Spinal cord (tissue), 10 donors: Measurements from ENCODE around the gene AK4. TPM values are rescaled to one million over a fixed set of nuclear protein-coding genes. Genes with fewer than 3 reads are reported as not detected.
A peak's percentile ranks its signal among the peaks of the same experiment; 100 is the strongest.

Experiments
- DNase-seq, 6 donors: peaks; one replicate each; pipeline versions ENCODE4 v3.0.0 to v3.0.0-alpha.2; 2013 to 2015; ENCODE audit warnings: low spot score in 6 of 6, low read depth in 4 of 6
- H3K27ac ChIP-seq: one replicate; pipeline ENCODE4 v1.5.1; 2013; ENCODE audit warnings: low read depth, low read length, control low read depth
- H3K27me3 ChIP-seq: one replicate; pipeline ENCODE4 v1.6.1; 2013; ENCODE audit warnings: low read length; ENCODE audit not compliant: control insufficient read depth, insufficient read depth
- H3K36me3 ChIP-seq: one replicate; pipeline ENCODE4 v1.6.1; 2013; ENCODE audit warnings: low read length; ENCODE audit not compliant: control insufficient read depth, insufficient read depth
- H3K4me1 ChIP-seq: one replicate; pipeline ENCODE4 v1.6.1; 2013; ENCODE audit warnings: low read length; ENCODE audit not compliant: control insufficient read depth, insufficient read depth
- H3K4me3 ChIP-seq: one replicate; pipeline ENCODE4 v1.5.1; 2013; ENCODE audit warnings: low read depth, low read length, control low read depth
- H3K9me3 ChIP-seq: one replicate; pipeline ENCODE4 v1.6.1; 2013; ENCODE audit warnings: low read length; ENCODE audit not compliant: control insufficient read depth, insufficient read depth
- WGBS: methylation state at CpG from one replicate; pipeline ENCODE4 v1.1.5; 2013; ENCODE audit warnings: missing lambda C conversion rate; ENCODE audit not compliant: insufficient coverage; 5-methylcytosine and 5-hydroxymethylcytosine counted together
- polyA plus RNA-seq, 2 donors: library from polyadenylated mRNA; unstranded; fragments of 120-200 nt; gene quantifications; one replicate each; pipeline ENCODE4 v1.2.1, GENCODE V29; 2013; ENCODE audit not compliant: insufficient read length in 2 of 2
- total RNA-seq, 2 donors: library from RNA; depleted of rRNA in 1 of 2; stranded (reverse); fragments of 120-200 nt in 1 of 2; fragments of >200 nt in 1 of 2; gene quantifications; one replicate each; pipeline versions ENCODE4 v1.2.3 to v1.2.4, GENCODE V29; 2013 to 2014
- donor health status: healthy.

AK4 gene
- total and polyA plus RNA-seq, 4 donors: 19.2 to 36.2 (median 26.5) TPM

- no peak overlapping the region for H3K4me3 ChIP-seq
- WGBS: 64% methylated on average over 3 of the region's 10 CpGs
- no peaks in the 10 kb centered on the region for H3K27me3 ChIP-seq
- no peaks in the 10 kb centered on the region for H3K36me3 ChIP-seq
- H3K27ac ChIP-seq: no peak overlapping the region
- H3K9me3 ChIP-seq: no peaks in the 10 kb centered on the region
- no peak for DNase-seq
- H3K4me1 ChIP-seq: no peaks in the 10 kb centered on the region
These were observed 73.8 kb downstream of the AK4 start for GRCh38 chr1:65221638-65222339.

- Histone ChIP-seq H3K27ac (no peak overlapping the region), H3K27me3 (no peaks in the 10 kb centered on the region), H3K9me3 (no peaks in the 10 kb centered on the region), H3K4me3 (no peak overlapping the region), H3K4me1 (no peaks in the 10 kb centered on the region), H3K36me3 (no peaks in the 10 kb centered on the region)
- whole genome bisulfite sequencing: no CpG with 5 or more reads among the region's 4 CpGs
- DNase-seq: peak in 1 of 6 donors; percentile 77
These were observed 74.4 kb downstream of the AK4 start for GRCh38 chr1:65222340-65222940.

- 50% methylated on average over 3 of the region's 6 CpGs for WGBS
- Histone ChIP-seq H3K4me3 (no peak overlapping the region), H3K27me3 (no peaks in the 10 kb centered on the region), H3K9me3 (no peaks in the 10 kb centered on the region), H3K27ac (no peak overlapping the region), H3K36me3 (no peaks in the 10 kb centered on the region), H3K4me1 (no peaks in the 10 kb centered on the region)
- no peak for DNase-seq
These were observed 76.7 kb downstream of the AK4 start for GRCh38 chr1:65224681-65225091.

- no peak for DNase-seq
These were observed 77.2 kb downstream of the AK4 start for GRCh38 chr1:65225179-65225578.

GRCh38 chr1:65229201-65229600 lies 81.2 kb downstream of the AK4 start:
- DNase-seq: no peak
- no peaks in the 10 kb centered on the region for H3K27me3 ChIP-seq
- 80% methylated on average over 1 of the region's 5 CpGs for WGBS
- H3K4me1 ChIP-seq: no peaks in the 10 kb centered on the region
- H3K36me3 ChIP-seq: no peaks in the 10 kb centered on the region
- no peak overlapping the region for H3K4me3 ChIP-seq
- H3K27ac ChIP-seq: no peak overlapping the region
- no peaks in the 10 kb centered on the region for H3K9me3 ChIP-seq

More at GRCh38 chr1:65225179-65225578, 77.2 kb downstream of the AK4 start:
- Histone ChIP-seq H3K27me3 (no peaks in the 10 kb centered on the region), H3K36me3 (no peaks in the 10 kb centered on the region), H3K4me1 (no peaks in the 10 kb centered on the region), H3K9me3 (no peaks in the 10 kb centered on the region), H3K4me3 (no peak overlapping the region), H3K27ac (no peak overlapping the region)
- 100% methylated on average over 1 of the region's 3 CpGs for WGBS

GRCh38 chr1:65229754-65230339 lies 81.8 kb downstream of the AK4 start:
- Histone ChIP-seq H3K36me3 (no peaks in the 10 kb centered on the region), H3K27me3 (no peaks in the 10 kb centered on the region), H3K9me3 (no peaks in the 10 kb centered on the region), H3K4me1 (no peaks in the 10 kb centered on the region), H3K4me3 (no peak overlapping the region), H3K27ac (no peak overlapping the region)
- WGBS: 92% methylated on average over 3 of the region's 5 CpGs
- DNase-seq: no peak

- no peaks in the 10 kb centered on the region for H3K27me3 ChIP-seq
- H3K4me3 ChIP-seq: no peak overlapping the region
- no peak for DNase-seq
- no peaks in the 10 kb centered on the region for H3K36me3 ChIP-seq
- no CpG with 5 or more reads among the region's 1 CpG for whole genome bisulfite sequencing
- no peaks in the 10 kb centered on the region for H3K9me3 ChIP-seq
- no peak overlapping the region for H3K27ac ChIP-seq
- H3K4me1 ChIP-seq: no peaks in the 10 kb centered on the region
These were observed 82.9 kb downstream of the AK4 start for GRCh38 chr1:65230731-65231481.

GRCh38 chr1:65231718-65232330 lies 83.8 kb downstream of the AK4 start:
- H3K4me1 ChIP-seq: no peaks in the 10 kb centered on the region
- H3K27me3 ChIP-seq: no peaks in the 10 kb centered on the region
- WGBS: no CpG with 5 or more reads among the region's 4 CpGs
- H3K36me3 ChIP-seq: no peaks in the 10 kb centered on the region
- H3K27ac ChIP-seq: no peak overlapping the region
- H3K4me3 ChIP-seq: no peak overlapping the region
- DNase-seq: no peak
- peaks cover 3% of the 10 kb centered on the region for H3K9me3 ChIP-seq

GRCh38 chr1:65232461-65232990 lies 84.5 kb downstream of the AK4 start:
- no CpG with 5 or more reads among the region's 4 CpGs for WGBS

More at GRCh38 chr1:65232461-65232990, 84.5 kb downstream of the AK4 start:
- no peak overlapping the region for H3K27ac ChIP-seq
- no peaks in the 10 kb centered on the region for H3K36me3 ChIP-seq
- no peaks in the 10 kb centered on the region for H3K27me3 ChIP-seq
- H3K9me3 ChIP-seq: peaks cover 3% of the 10 kb centered on the region
- no peak overlapping the region for H3K4me3 ChIP-seq
- DNase-seq: no peak
- no peaks in the 10 kb centered on the region for H3K4me1 ChIP-seq
